GM19099 (cell line): ENCODE measurements around the gene UBE2D1.

Experiments used
- POLR2A ChIP-seq: IDR thresholded peaks from 3 replicates; pipeline ENCODE4 v1.6.1; 2011; ENCODE audit warnings: low read depth; ENCODE audit not compliant: insufficient read length; ENCODE audit errors: extremely low read depth

UBE2D1 gene

GRCh38 chr10:58384999-58385783 is 50.4 kb downstream of the UBE2D1 start, which contains the start of gene TFAM:
Gene TFAM, plus strand, starts transcription at chr10:58385410. Its CDS starts 138 bp downstream, at chr10:58385548.
- TF ChIP-seq POLR2A = peak; percentile 98

GRCh38 chr10:58385784-58386112 is 50.9 kb downstream of the UBE2D1 start:
- TF ChIP-seq POLR2A = no peak

DNA sequence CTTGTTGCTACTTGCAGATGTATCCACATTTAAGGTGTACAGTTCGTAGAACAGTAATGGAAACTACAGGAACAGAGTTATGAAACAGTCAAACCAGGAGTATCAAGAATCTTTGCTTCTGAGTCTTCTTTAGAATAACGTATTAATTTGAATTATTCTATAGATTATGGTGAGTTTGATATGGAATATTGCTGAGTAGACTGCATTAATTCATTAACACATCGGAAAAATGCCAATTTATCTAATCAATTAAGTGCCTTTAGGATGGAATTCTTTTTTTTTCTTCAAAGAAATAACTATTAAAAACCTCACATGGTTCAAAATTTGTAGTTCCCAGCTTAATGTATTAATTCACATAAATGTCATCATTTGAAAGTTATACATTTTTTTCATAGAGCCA is 54.2 kb downstream of the UBE2D1 start:
- TF ChIP-seq POLR2A = no peak

DNA sequence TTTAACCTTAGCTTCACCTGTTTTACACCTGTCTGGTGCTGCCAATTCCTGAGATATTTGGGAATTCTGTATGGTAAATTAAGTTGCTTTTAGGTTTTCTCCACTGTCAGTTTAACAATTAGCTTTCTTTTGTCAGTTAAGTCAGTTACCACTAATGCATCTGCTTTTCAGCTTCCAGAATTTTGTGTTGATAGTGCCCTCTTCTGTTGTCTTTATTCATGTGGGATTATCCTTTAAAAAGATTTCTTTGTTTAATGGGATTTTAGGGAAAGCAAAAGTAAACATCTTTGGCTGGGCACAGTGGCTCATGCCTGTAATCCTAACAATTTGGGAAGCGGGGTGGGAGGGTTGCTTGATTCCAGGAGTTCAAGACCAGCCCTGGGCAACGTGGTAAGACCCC is 58.5 kb downstream of the UBE2D1 start:
- no peak for TF ChIP-seq POLR2A

DNA sequence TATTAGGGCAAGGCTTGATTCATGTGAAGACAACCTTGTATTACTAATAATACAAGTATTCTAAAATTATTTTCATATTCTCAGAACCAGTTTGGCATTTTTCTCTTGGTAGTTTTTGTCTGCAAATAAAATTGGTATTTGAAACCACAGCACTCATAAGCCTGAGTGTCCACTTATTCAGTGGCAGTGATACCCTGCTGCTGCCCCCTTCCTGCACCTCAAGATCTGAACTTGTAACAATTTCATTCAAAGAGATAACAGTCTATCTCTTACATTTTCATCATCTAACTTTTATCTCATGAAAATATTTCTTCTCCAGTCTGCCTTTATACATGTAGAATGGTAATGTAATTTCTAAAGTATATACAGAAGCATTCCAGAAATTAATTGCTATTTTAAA is 59.7 kb downstream of the UBE2D1 start:
- no peak for TF ChIP-seq POLR2A

DNA sequence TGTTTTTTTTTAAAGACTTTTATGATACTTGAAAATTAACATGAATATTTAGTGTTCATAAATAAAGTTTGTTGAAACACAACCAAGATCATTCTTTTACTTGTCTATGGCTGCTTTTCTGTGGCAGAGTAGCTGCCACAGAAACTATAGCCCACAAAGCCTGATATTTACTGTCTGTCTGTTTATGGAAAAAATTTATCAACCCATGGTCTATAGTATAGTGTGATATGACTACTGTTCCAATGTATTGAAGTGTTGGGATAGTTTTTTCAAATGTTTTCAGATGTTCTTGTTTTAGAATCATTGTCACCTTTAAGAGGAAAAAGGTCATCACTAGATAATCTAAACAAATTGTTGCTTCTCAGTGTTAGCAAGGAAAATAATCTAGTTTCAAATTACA is 61.3 kb downstream of the UBE2D1 start:
- no peak for TF ChIP-seq POLR2A

DNA sequence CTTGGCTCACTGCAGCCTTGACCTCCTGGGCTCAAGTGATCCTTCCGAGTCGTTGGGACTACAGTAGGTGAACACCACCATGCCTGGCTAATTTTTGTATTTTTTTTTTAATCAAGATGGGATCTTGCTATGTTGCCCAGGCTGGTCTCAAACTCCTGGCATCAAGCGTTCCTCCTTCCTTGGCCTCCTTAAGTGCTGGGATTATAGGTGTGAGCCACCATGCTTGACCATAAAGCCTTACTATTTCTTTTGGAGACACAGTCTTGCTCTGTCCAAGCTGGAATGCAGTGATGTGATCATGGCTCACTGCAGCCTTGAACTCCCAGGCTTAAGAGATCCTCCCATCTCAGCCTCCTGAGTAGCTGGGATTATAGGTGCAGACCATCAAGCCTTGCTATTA is 63.0 kb downstream of the UBE2D1 start:
- no peak for TF ChIP-seq POLR2A

DNA sequence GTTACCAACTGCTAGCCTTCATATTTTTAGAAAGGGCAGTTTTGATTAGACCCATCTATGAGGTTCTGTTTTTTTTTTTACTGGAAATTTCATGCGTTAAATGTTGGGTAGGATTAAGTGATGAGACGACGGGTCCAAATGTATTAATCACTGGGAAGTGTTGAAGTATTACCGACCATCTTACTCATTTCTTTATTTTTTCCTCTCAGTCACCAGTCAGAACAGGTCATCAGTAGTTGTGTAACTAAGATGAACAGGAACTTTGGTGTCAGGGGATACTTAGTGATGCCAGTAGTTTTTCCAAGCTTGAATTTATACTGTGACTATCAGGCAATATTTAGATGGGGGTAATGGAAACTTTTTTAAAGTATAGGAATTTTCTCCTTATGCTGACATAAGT is 64.6 kb downstream of the UBE2D1 start:
- TF ChIP-seq POLR2A = no peak

DNA sequence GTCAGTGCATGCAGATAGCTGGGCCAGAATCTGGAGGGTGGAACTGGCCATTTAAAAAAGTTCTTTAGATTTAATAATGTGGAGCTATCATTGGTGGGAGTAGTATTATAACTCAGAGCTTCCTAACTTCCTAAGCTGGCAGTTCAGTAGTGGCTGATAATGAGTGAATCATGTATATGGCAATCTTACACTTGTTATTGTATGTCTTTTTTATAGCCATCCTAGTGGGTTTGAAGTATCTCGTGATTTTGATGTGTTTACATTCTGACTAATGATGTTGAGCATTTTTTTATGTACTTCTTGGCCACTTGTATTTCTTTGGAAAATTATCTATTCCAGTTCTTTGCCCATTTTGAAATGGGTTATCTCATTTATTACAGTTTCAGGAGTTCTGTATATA is 65.8 kb downstream of the UBE2D1 start:
- no peak for TF ChIP-seq POLR2A

DNA sequence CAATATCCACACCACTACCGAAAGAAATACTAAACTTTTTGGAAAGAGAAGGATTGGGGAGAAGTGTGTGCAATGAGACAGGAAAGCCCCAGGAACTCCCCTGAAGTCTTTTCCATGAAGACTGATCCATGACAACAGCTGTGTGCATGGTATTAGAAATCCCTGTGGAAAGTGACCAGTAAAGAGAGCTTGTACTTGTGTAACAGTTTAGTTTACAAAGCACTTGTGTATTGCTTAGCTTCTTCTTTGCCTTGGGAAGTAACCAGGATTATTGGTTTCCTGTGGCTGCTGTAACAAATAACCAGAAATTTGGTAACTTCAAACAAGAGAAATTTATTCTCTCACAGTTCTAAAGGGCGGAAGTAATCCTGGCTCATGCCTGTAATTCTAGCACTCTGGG is 69.2 kb downstream of the UBE2D1 start:
- no peak for TF ChIP-seq POLR2A

DNA sequence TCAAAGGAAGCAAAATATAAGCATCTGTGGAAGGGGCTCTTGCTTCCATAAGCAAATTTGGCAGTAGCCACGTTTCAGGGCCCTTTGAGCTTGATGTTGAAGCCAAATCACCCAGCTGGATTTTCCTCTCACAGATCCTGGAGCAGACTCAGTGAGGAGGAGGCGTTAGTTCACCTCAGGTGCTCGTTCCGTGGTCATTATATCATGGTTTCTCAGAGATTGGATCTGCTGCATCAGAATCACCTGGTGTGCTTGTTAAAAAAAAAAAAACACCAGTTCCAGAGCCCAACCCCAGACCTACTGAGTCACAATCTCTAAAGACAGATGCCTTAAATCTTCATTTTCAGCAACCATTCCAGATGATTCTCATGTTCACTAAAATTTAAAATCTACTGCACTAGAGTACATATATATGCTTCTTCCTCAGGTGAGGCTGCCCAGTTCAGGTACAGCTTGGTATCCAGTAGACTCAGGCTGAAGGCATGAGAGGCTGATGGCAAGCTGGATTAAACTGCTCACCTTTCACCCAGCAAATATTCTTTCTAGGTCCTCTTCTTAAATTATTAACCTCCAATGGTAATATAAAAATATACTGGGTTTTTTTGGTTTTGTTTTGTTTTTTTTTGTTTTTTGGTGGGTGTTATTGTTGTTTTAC is 75.3 kb downstream of the UBE2D1 start:
- no peak for TF ChIP-seq POLR2A

GRCh38 chr10:58412502-58412961 is 77.7 kb downstream of the UBE2D1 start:
- no peak for TF ChIP-seq POLR2A

- no peak for TF ChIP-seq POLR2A
Measured at GRCh38 chr10:58414270-58415041, 79.7 kb downstream of the UBE2D1 start.

GRCh38 chr10:58415757-58416156 is 81.0 kb downstream of the UBE2D1 start:
- no peak for TF ChIP-seq POLR2A
